Placental pericyte (primary cell): ENCODE results near the gene PDXDC1. TPM values are rescaled to one million over a fixed set of nuclear protein-coding genes. Genes with fewer than 3 reads are reported as not detected.

Experiments used
- small RNA-seq: library from RNA; depleted of rRNA; stranded (forward); fragments of <200 nt; gene quantifications from one replicate; pipeline ENCODE3, GENCODE V24; 2012; ENCODE audit warnings: low replicate concordance
- total RNA-seq: library from RNA; depleted of rRNA; stranded (reverse); fragments of >200 nt; gene quantifications from 2 replicates; pipeline ENCODE4 v1.2.3, GENCODE V29; 2012

The PDXDC1 gene
- total RNA-seq: 60.2 and 108 TPM in 2 replicates

GRCh38 chr16:14974656-14975417 is at the start of gene PDXDC1:
Gene PDXDC1 (plus strand): TSS chr16:14975026. CDS start chr16:14975200, 174 bp downstream.

GRCh38 chr16:14937143-14937542 is 37.7 kb upstream of the PDXDC1 start, which contains the start of gene NPIPA1:
Gene NPIPA1 (plus strand): TSS chr16:14937443. CDS start chr16:14937443, 0 bp downstream.

GRCh38 chr16:15093955-15094827 is 119.4 kb downstream of the PDXDC1 start, which contains the start of gene RRN3:
Gene RRN3 (minus strand): TSS chr16:15094272. CDS start chr16:15094233, 39 bp downstream.

Small RNAs within 50 kb of the gene (small RNA-seq; reads per million reads assigned to genes)
- not detected for gene AC138932.4
- gene MIR1972-1: not detected
- gene MIR3180-4: not detected
- gene MIR6511A1: not detected
- gene MIR6770-1: not detected
- not detected for gene RF00019

Other genes with a start within 250 kb of the PDXDC1 start
- gene NPIPA2, start 232.5 kb upstream of the PDXDC1 start, total RNA-seq: 0.29 and 0.44 TPM in 2 replicates
- 68.6 and 164 TPM in 2 replicates for gene NOMO1, start 141.3 kb upstream of the PDXDC1 start, total RNA-seq
- gene NPIPA1, start 37.6 kb upstream of the PDXDC1 start, total RNA-seq: 37.1 and 62.6 TPM in 2 replicates
- gene NTAN1, start 81.0 kb downstream of the PDXDC1 start, total RNA-seq: 35.5 and 82.0 TPM in 2 replicates
- 38.7 and 39.4 TPM in 2 replicates for gene RRN3, start 119.2 kb downstream of the PDXDC1 start, total RNA-seq